HL-60 (cell line): Measurements from ENCODE around the gene OSBPL10.

Source experiments
- DNase-seq, 2 experiments: peaks; one replicate each; pipeline ENCODE4 v3.0.0-alpha.2; 2010 to 2020; ENCODE audit warnings: low read depth in 1 of 2, low spot score in 1 of 2
- H3K27ac ChIP-seq: fragments of 250-450 bp; sonication (Bioruptor Pico); replicated peaks from 2 replicates; pipeline ENCODE4 v1.5.1; 2020; ENCODE audit warnings: mild to moderate bottlenecking, moderate library complexity
- H3K27me3 ChIP-seq: fragments of 250-450 bp; sonication (Bioruptor Pico); 2 replicates; pipeline ENCODE4 v1.5.1; 2021; ENCODE audit warnings: mild to moderate bottlenecking, moderate library complexity; ENCODE audit not compliant: insufficient read depth, poor library complexity, severe bottlenecking
- H3K4me3 ChIP-seq: replicated peaks from 2 replicates; pipeline ENCODE4 v1.5.1; 2011; ENCODE audit warnings: mild to moderate bottlenecking, control low read depth, low read length; ENCODE audit not compliant: insufficient read depth
- CTCF ChIP-seq: IDR thresholded peaks from one replicate; pipeline ENCODE4 v1.5.1; 2011; ENCODE audit warnings: low read length, control low read depth, inconsistent platforms; ENCODE audit not compliant: insufficient read depth
- GABPA ChIP-seq: IDR thresholded peaks from 2 replicates; pipeline ENCODE4 v1.6.1; 2012; ENCODE audit warnings: low read depth
- POLR2AphosphoS5 ChIP-seq: IDR thresholded peaks from 2 replicates; pipeline ENCODE4 v1.6.1; 2012; ENCODE audit warnings: low read depth
- SPI1 ChIP-seq: IDR thresholded peaks from 2 replicates; pipeline ENCODE4 v1.6.1; 2012; ENCODE audit warnings: low read depth, mild to moderate bottlenecking, borderline replicate concordance
- TF ChIP-seq, protein P1 (sequence below): IDR thresholded peaks from 2 replicates; pipeline ENCODE4 v1.6.1; 2012; ENCODE audit warnings: low read depth; ENCODE audit not compliant: insufficient replicate concordance

Gene OSBPL10

GRCh38 chr3:31911643-31912042 is 69.4 kb downstream of the OSBPL10 start:
- no peaks in the 10 kb centered on the region for H3K27me3 ChIP-seq
- no peak overlapping the region for H3K4me3 ChIP-seq
- TF ChIP-seq CTCF (no peak), SPI1 (no peak), GABPA (no peak)
- TF ChIP-seq, protein P1, sequence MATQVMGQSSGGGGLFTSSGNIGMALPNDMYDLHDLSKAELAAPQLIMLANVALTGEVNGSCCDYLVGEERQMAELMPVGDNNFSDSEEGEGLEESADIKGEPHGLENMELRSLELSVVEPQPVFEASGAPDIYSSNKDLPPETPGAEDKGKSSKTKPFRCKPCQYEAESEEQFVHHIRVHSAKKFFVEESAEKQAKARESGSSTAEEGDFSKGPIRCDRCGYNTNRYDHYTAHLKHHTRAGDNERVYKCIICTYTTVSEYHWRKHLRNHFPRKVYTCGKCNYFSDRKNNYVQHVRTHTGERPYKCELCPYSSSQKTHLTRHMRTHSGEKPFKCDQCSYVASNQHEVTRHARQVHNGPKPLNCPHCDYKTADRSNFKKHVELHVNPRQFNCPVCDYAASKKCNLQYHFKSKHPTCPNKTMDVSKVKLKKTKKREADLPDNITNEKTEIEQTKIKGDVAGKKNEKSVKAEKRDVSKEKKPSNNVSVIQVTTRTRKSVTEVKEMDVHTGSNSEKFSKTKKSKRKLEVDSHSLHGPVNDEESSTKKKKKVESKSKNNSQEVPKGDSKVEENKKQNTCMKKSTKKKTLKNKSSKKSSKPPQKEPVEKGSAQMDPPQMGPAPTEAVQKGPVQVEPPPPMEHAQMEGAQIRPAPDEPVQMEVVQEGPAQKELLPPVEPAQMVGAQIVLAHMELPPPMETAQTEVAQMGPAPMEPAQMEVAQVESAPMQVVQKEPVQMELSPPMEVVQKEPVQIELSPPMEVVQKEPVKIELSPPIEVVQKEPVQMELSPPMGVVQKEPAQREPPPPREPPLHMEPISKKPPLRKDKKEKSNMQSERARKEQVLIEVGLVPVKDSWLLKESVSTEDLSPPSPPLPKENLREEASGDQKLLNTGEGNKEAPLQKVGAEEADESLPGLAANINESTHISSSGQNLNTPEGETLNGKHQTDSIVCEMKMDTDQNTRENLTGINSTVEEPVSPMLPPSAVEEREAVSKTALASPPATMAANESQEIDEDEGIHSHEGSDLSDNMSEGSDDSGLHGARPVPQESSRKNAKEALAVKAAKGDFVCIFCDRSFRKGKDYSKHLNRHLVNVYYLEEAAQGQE = no peak
- no peak overlapping the region for H3K27ac ChIP-seq
- no peak for DNase-seq

GRCh38 chr3:31911124-31911523 is 69.9 kb downstream of the OSBPL10 start:
- Histone ChIP-seq H3K27ac (no peak overlapping the region), H3K4me3 (no peak overlapping the region), H3K27me3 (no peaks in the 10 kb centered on the region)
- no peak for DNase-seq
- TF ChIP-seq, protein P1 = no peak
- TF ChIP-seq CTCF (no peak), POLR2AphosphoS5 (no peak), GABPA (no peak), SPI1 (no peak)

DNA sequence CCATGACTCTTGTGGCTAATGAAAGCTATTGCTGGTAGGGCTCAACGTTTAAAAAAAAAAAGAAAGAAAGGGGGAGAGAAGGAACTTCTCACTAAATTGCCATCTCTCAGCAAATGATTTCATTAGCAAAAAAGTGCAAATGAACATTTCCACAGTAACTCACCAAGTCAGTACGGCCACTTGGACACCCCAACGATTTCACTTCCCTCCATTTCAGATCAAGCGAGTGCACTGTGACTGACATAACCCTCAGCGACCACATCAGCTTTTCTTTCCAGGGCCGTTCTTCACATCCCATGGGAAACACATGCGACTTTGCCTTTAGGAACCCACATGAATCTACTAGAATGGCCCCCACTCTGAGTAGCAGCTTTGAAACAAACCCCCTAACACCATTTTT is 71.6 kb downstream of the OSBPL10 start:
- no peak overlapping the region for H3K27ac ChIP-seq
- TF ChIP-seq GABPA (no peak), POLR2AphosphoS5 (no peak)
- TF ChIP-seq, protein P1 = no peak
- DNase-seq = no peak
- no peaks in the 10 kb centered on the region for H3K27me3 ChIP-seq
- H3K4me3 ChIP-seq = no peak overlapping the region
